ENCODE data around the gene NSMF. TPM values are rescaled to one million over a fixed set of nuclear protein-coding genes. Genes with fewer than 3 reads are reported as not detected.

Gene NSMF
- total RNA-seq, 2 donors from 2014 or later: 65.4 to 65.9 TPM

DNA sequence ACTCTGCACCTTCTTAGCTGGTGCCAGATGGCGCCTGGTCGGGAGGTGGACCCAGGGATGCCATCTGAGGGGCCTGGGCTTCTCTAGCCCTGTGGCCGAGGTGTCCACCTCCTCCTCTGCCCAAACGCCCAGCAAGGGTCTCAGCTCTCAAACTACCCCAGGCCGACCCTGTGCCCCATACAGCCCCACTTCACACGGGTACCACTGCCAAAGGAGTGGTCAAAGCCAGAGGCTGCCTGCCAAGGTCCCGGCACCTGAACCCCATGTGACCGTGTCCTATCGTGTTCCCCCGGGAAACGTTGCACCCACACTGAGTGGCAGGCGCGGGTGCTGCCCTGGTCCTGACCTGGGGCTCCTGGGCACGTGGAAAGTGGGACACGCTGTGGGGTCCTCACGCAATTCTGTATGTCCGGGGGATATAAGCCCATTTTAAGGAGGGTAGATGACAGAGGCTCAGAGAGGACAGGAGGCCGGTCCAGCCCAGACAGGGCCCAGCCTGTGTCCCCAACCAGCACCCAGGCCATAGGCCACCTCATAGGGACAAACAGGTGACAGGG lies 19.9 kb downstream of the NSMF start:
- H3K9me3 ChIP-seq: no peaks in the 10 kb centered on the region
- H3K27ac ChIP-seq: no peak overlapping the region
- intact Hi-C loops (cut with DNase I): no loop called here
- H3K4me3 ChIP-seq: no peak overlapping the region
- DNase-seq: peak in 1 of 4 donors; percentile 47
- no peaks in the 10 kb centered on the region for H3K27me3 ChIP-seq
- H3K4me1 ChIP-seq: peaks cover 37% of the 10 kb centered on the region
- no peaks in the 10 kb centered on the region for H3K36me3 ChIP-seq (replicated peaks in 1 of 2; ENCODE audit: insufficient read depth in 1 of 2, low read depth in 2 of 2)
- no peak for TF ChIP-seq POLR2A (IDR thresholded peaks at IDR 0.05)
- TF ChIP-seq, protein P1, sequence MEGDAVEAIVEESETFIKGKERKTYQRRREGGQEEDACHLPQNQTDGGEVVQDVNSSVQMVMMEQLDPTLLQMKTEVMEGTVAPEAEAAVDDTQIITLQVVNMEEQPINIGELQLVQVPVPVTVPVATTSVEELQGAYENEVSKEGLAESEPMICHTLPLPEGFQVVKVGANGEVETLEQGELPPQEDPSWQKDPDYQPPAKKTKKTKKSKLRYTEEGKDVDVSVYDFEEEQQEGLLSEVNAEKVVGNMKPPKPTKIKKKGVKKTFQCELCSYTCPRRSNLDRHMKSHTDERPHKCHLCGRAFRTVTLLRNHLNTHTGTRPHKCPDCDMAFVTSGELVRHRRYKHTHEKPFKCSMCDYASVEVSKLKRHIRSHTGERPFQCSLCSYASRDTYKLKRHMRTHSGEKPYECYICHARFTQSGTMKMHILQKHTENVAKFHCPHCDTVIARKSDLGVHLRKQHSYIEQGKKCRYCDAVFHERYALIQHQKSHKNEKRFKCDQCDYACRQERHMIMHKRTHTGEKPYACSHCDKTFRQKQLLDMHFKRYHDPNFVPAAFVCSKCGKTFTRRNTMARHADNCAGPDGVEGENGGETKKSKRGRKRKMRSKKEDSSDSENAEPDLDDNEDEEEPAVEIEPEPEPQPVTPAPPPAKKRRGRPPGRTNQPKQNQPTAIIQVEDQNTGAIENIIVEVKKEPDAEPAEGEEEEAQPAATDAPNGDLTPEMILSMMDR (IDR thresholded peaks at IDR 0.05): no peak
- WGBS, 2 donors: 37% methylated on average over 18 of the region's 18 CpGs; no CpG with 5 or more reads in 1 of the 2 donors
- no peak for ATAC-seq

- no peak for TF ChIP-seq POLR2A (IDR thresholded peaks at IDR 0.05)
- TF ChIP-seq, protein P1 (IDR thresholded peaks at IDR 0.05): no peak
- peaks cover 37% of the 10 kb centered on the region for H3K4me1 ChIP-seq
- no peak overlapping the region for H3K27ac ChIP-seq
- no peaks in the 10 kb centered on the region for H3K27me3 ChIP-seq
- 80 to 82% methylated on average over 3 to 17 of the region's 22 CpGs for WGBS, 2 donors
- no peak for DNase-seq
- ATAC-seq: no peak
- H3K4me3 ChIP-seq: no peak overlapping the region
- intact Hi-C loops (cut with DNase I): no loop called here
- H3K9me3 ChIP-seq: no peaks in the 10 kb centered on the region
- H3K36me3 ChIP-seq (replicated peaks in 1 of 2; ENCODE audit: insufficient read depth in 1 of 2, low read depth in 2 of 2): no peaks in the 10 kb centered on the region
Measured at GRCh38 chr9:137438591-137439157, 20.5 kb downstream of the NSMF start.

DNA sequence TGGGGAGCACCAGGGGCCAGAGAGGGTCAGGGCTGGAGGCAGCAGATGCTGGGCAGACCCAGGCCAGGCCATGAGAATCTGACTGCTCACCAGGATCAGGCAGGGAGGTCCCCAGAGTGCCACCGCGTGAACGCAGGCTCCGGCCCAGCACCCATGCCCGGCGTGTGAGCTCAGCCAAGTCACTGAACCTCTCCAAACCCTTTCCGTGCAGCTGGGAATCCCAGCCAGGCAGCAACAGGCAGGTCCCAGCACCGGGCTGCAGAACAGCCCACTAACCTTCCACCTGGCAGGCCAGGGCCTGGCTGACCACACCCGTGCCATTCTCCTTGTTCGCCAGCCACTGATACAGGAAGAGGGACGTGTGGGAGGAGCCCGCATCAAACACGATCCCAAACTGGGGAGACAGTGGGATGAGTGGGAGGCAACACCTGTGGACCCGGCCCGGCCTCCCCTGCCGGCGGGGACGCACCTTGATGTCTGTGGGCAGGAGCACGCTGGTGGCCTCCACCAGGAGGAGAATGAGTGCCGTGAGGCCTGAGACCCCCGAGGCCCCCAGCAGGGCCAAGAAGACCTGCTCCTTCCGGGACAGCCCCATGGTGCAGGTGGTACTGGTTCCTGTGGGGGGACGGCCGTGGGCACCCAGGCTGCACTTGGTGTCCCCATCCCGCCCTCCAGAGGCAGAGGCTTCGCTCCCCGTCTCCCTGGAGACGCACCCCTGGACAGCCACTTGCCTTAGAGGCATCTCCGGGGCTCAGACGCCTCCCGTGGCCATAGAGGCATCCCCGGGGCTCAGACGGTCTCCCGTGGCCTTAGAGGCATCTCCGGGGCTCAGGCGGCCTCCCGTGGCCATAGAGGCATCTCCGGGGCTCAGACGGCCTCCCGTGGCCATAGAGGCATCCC lies 21.2 kb downstream of the NSMF start:
- 78% methylated on average over 8 to 30 of the region's 40 CpGs for WGBS, 2 donors
- H3K27me3 ChIP-seq: no peaks in the 10 kb centered on the region
- H3K9me3 ChIP-seq: no peaks in the 10 kb centered on the region
- no peak overlapping the region for H3K27ac ChIP-seq
- no peak for ATAC-seq
- H3K36me3 ChIP-seq (replicated peaks in 1 of 2; ENCODE audit: insufficient read depth in 1 of 2, low read depth in 2 of 2): no peaks in the 10 kb centered on the region
- H3K4me1 ChIP-seq: peaks cover 37% of the 10 kb centered on the region
- intact Hi-C loops (cut with DNase I): no loop called here
- no peak overlapping the region for H3K4me3 ChIP-seq
- DNase-seq: peak in 1 of 4 donors; percentile 17
- TF ChIP-seq, protein P1 (IDR thresholded peaks at IDR 0.05): no peak
- no peak for TF ChIP-seq POLR2A (IDR thresholded peaks at IDR 0.05)

- Histone ChIP-seq H3K36me3 (replicated peaks in 1 of 2; ENCODE audit: insufficient read depth in 1 of 2, low read depth in 2 of 2) (no peaks in the 10 kb centered on the region), H3K4me1 (peaks cover 37% of the 10 kb centered on the region), H3K27me3 (no peaks in the 10 kb centered on the region), H3K27ac (peak overlapping the region in 2 of 4 donors; percentile 71 to 83), H3K9me3 (no peaks in the 10 kb centered on the region), H3K4me3 (no peak overlapping the region)
- TF ChIP-seq, protein P1 (IDR thresholded peaks at IDR 0.05): no peak
- TF ChIP-seq POLR2A (IDR thresholded peaks at IDR 0.05): no peak
- no peak for ATAC-seq
- intact Hi-C loops (cut with DNase I): no loop called here
- peak in 1 of 4 donors; percentile 57 for DNase-seq
- WGBS, 2 donors: 29 to 71% methylated on average over 4 to 24 of the region's 24 CpGs
Measured at GRCh38 chr9:137436761-137437600, 22.2 kb downstream of the NSMF start.

Data from body of pancreas (tissue), 4 donors.